GM21786 (cell line): ENCODE results near the gene MRM3.
"Not testable (repeated sequence)": the region's sequence is repeated elsewhere in the genome, so short reads cannot be mapped to it uniquely, and the experiment has no call there.

ENCODE experiments used
- ATAC-seq: cut with Tn5 transposase; IDR thresholded peaks from one replicate; pipeline ENCODE4 v1.9.1; 2021; ENCODE audit not compliant: unreplicated experiment

The MRM3 gene

GRCh38 chr17:814371-814770 is 32.2 kb downstream of the MRM3 start:
- no peak for ATAC-seq

GRCh38 chr17:819251-819650 is 37.1 kb downstream of the MRM3 start:
- ATAC-seq: no peak

- ATAC-seq: no peak
Measured at GRCh38 chr17:823501-823902, 41.3 kb downstream of the MRM3 start.

DNA sequence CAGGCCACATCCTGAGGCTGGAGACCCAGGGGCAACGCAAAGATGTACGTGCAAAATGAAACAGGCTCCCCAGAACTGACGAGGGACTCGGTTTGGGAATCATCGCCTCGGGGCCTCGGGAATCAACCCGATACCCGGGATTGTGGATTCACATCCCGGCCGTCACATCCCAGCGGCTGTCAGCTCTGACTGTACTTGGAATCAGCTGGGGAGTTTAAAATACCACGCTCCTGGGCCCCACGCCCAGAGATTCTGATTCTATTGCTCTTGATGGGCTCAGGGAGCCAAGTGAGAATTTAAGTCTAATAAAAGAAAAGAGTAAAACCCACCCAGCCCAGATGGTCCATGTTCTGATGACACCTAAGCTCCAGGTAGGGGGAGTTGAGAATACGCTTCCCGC is 42.2 kb downstream of the MRM3 start:
- ATAC-seq: no peak

- no peak for ATAC-seq
Measured at GRCh38 chr17:825216-825615, 43.1 kb downstream of the MRM3 start.

- no peak for ATAC-seq
Measured at GRCh38 chr17:826778-827177, 44.6 kb downstream of the MRM3 start.

GRCh38 chr17:828761-829160 is 46.6 kb downstream of the MRM3 start:
- no peak for ATAC-seq

GRCh38 chr17:829614-830013 is 47.5 kb downstream of the MRM3 start:
- not testable (repeated sequence) for ATAC-seq

GRCh38 chr17:830381-830780 is 48.2 kb downstream of the MRM3 start:
- no peak for ATAC-seq

- no peak for ATAC-seq
Measured at GRCh38 chr17:830950-831349, 48.8 kb downstream of the MRM3 start.

DNA sequence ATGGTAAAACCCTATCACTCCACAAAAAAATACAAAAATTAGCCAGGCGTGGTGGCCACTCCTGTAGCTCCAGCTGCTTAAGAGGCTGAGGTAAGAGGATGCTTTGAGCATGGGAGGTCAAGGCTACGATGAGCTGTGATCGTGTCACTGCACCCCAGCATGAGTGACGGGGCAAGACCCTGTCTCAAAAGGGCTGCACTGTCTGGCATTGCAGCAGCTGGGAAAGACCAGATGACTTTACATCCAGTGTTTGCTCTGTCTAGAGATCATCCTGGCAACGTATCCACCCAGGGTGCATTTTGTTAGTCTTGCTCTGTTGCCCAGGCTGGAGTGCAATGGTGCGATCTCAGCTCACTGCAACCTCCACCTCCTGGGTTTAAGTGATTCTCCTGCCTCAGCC is 52.0 kb downstream of the MRM3 start:
- no peak for ATAC-seq

DNA sequence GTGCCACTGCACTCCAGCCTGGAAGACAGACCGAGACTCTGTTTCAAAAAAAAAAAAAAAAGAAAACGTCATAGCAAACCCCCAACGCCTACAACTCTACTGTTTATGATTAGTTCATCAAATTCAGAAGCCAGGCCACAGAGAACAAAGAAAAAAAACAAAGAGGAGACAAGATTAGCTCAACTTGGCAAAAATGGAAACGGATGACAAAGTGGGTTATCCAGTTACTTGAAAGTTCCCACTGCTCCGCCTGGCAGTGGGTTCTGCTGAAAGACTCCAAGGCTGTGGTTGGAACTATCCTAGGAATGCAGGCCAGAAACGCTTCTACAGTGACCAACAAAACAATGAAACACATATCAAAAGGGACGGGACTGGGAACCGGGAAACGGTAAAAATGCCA is 53.1 kb downstream of the MRM3 start:
- ATAC-seq: no peak

DNA sequence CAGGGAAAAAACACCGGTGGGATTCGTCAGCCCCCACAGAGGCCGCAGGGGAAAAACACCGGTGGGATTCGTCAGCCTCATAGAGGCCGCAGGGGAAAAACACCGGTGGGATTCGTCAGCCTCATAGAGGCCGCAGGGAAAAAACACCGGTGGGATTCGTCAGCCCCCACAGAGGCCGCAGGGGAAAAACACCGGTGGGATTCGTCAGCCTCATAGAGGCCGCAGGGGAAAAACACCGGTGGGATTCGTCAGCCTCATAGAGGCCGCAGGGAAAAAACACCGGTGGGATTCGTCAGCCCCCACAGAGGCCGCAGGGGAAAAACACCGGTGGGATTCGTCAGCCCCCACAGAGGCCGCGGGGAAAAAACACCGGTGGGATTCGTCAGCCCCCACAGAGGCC is 53.6 kb downstream of the MRM3 start:
- not testable (repeated sequence) for ATAC-seq

- no peak for ATAC-seq
Measured at GRCh38 chr17:836151-836550, 54.0 kb downstream of the MRM3 start.

DNA sequence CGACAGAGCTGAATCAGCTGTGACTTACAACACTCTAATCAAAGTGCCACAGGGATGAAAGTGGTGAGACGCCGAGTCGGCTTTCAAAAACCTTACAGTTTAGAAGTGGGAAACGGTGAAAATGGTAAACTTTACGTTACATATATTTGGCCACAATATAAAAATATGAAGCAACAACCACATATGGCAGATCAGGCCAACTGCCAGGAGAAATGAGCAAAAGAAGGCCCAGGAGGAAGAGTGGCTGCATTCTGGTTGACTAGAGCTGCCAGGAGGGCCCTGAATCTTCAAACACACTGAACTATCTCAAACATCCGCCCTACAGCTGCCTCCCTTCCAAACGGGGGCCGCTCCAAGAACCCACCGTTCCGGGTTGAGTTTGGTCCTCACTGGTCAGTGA is 56.3 kb downstream of the MRM3 start:
- no peak for ATAC-seq

DNA sequence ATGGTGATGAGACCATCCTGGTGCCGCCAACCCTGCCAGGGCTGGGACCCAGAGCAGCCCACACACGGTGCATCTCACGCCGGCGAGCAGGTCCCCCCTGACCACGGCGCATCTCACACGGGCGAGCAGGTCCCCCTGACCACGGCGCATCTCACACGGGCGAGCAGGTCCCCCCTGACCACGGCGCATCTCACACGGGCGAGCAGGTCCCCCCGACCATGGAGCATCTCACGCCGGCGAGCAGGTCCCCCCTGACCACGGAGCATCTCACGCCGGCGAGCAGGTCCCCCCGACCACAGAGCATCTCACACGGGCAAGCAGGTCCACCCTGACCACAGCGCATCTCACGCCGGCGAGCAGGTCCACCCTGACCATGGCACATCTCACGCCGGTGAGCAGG is 59.2 kb downstream of the MRM3 start:
- no peak for ATAC-seq
